ENCODE measurements around the gene SEMA4A.
"Not testable (repeated sequence)": the region's sequence is repeated elsewhere in the genome, so short reads cannot be mapped to it uniquely, and the experiment has no call there.

Gene SEMA4A

GRCh38 chr1:156118177-156118868 lies 35.1 kb upstream of the SEMA4A start:
- no peak for DNase-seq (ENCODE audit: low read depth in 3 of 3, low spot score in 1 of 3)

- DNase-seq (ENCODE audit: low read depth in 3 of 3, low spot score in 1 of 3): no peak
Measured at GRCh38 chr1:156119503-156120209, 33.7 kb upstream of the SEMA4A start.

GRCh38 chr1:156120318-156120717 lies 33.1 kb upstream of the SEMA4A start:
- no peak for DNase-seq (ENCODE audit: low read depth in 3 of 3, low spot score in 1 of 3)

- DNase-seq (ENCODE audit: low read depth in 3 of 3, low spot score in 1 of 3): not testable (repeated sequence)
Measured at GRCh38 chr1:156121005-156121404, 32.4 kb upstream of the SEMA4A start.

GRCh38 chr1:156121457-156121856 lies 31.9 kb upstream of the SEMA4A start:
- no peak for DNase-seq (ENCODE audit: low read depth in 3 of 3, low spot score in 1 of 3)

GRCh38 chr1:156122086-156122485 lies 31.3 kb upstream of the SEMA4A start:
- no peak for DNase-seq (ENCODE audit: low read depth in 3 of 3, low spot score in 1 of 3)

- DNase-seq (ENCODE audit: low read depth in 3 of 3, low spot score in 1 of 3): no peak
Measured at GRCh38 chr1:156122519-156123355, 30.6 kb upstream of the SEMA4A start.

- DNase-seq (ENCODE audit: low read depth in 3 of 3, low spot score in 1 of 3): peak in 1 of 3 donors; percentile 54
Measured at GRCh38 chr1:156123356-156124196, 29.8 kb upstream of the SEMA4A start.

- DNase-seq (ENCODE audit: low read depth in 3 of 3, low spot score in 1 of 3): no peak
Measured at GRCh38 chr1:156124557-156125483, 28.6 kb upstream of the SEMA4A start.

- not testable (repeated sequence) for DNase-seq (ENCODE audit: low read depth in 3 of 3, low spot score in 1 of 3)
Measured at GRCh38 chr1:156125544-156125943, 27.8 kb upstream of the SEMA4A start.

GRCh38 chr1:156126043-156126629 lies 27.2 kb upstream of the SEMA4A start:
- DNase-seq (ENCODE audit: low read depth in 3 of 3, low spot score in 1 of 3): no peak

GRCh38 chr1:156126630-156127534 lies 26.5 kb upstream of the SEMA4A start:
- DNase-seq (ENCODE audit: low read depth in 3 of 3, low spot score in 1 of 3): peak; percentile 48 to 61 (median 56)

- DNase-seq (ENCODE audit: low read depth in 3 of 3, low spot score in 1 of 3): no peak
Measured at GRCh38 chr1:156128308-156128653, 25.1 kb upstream of the SEMA4A start.

- DNase-seq (ENCODE audit: low read depth in 3 of 3, low spot score in 1 of 3): no peak
Measured at GRCh38 chr1:156128654-156129597, 24.5 kb upstream of the SEMA4A start.

GRCh38 chr1:156129687-156130577 lies 23.5 kb upstream of the SEMA4A start:
- DNase-seq (ENCODE audit: low read depth in 3 of 3, low spot score in 1 of 3): peak in 2 of 3 donors; percentile 60 to 82

GRCh38 chr1:156130578-156130942 lies 22.8 kb upstream of the SEMA4A start:
- DNase-seq (ENCODE audit: low read depth in 3 of 3, low spot score in 1 of 3): no peak

All from stimulated activated CD4-positive, alpha-beta T cell treated with anti-CD3 and anti-CD28 coated beads, TNF-alpha, amount 100 ng/mL, for 1 hour (primary cell).